H1 (cell line): ENCODE results near the gene DDN. TPM values are rescaled to one million over a fixed set of nuclear protein-coding genes. Genes with fewer than 3 reads are reported as not detected.

ENCODE experiments used
- CTCF ChIA-PET: fragments of 300-600 bp; sonication (Branson Sonifier 250); formaldehyde crosslinking; loops from one replicate; lab custom pipeline; 2021; ENCODE audit not compliant: partially characterized antibody; lab: Charles Lee
- POLR2A ChIA-PET: fragments of 300-600 bp; sonication (Branson Sonifier 250); formaldehyde crosslinking; loops from one replicate; lab custom pipeline; 2021; ENCODE audit warnings: inconsistent platforms; ENCODE audit not compliant: partially characterized antibody; lab: Charles Lee
- DNase-seq, 2 experiments: peaks; one replicate each; pipeline versions ENCODE4 v3.0.0 to v3.0.0-alpha.2; 2010 to 2022; ENCODE audit warnings: low spot score in 2 of 2, low read depth in 1 of 2, mixed read lengths in 1 of 2
- FAIRE-seq: peaks from 2 replicates; lab custom pipeline; 2011; peaks lifted over from hg19 to GRCh38; lab: Jason Lieb, UNC
- H2AFZ ChIP-seq: 2 replicates; pipeline ENCODE4 v1.8.1; 2012; ENCODE audit warnings: low read length, inconsistent platforms
- H2AK5ac ChIP-seq: 2 replicates; pipeline ENCODE4 v1.6.1; 2013; ENCODE audit warnings: low read depth, low read length
- H2BK120ac ChIP-seq: replicated peaks from 2 replicates; pipeline ENCODE3; 2013; ENCODE audit warnings: low read depth, low read length, inconsistent platforms
- H2BK12ac ChIP-seq: 2 replicates; pipeline ENCODE4 v1.6.1; 2013; ENCODE audit warnings: low read depth, low read length
- H2BK15ac ChIP-seq: 2 replicates; pipeline ENCODE4 v1.6.1; 2013; ENCODE audit warnings: low read length
- H2BK20ac ChIP-seq: 2 replicates; pipeline ENCODE4 v1.6.1; 2013; ENCODE audit warnings: low read length
- H2BK5ac ChIP-seq: 2 replicates; pipeline ENCODE4 v1.6.1; 2013; ENCODE audit warnings: low read depth, low read length
- H3K14ac ChIP-seq: 2 replicates; pipeline ENCODE4 v1.6.1; 2013; ENCODE audit warnings: inconsistent platforms; ENCODE audit not compliant: insufficient read length
- H3K18ac ChIP-seq: 2 replicates; pipeline ENCODE4 v1.6.1; 2013; ENCODE audit warnings: low read length; ENCODE audit errors: extremely low read depth
- H3K23ac ChIP-seq: 2 replicates; pipeline ENCODE4 v1.6.1; 2013; ENCODE audit warnings: inconsistent platforms; ENCODE audit not compliant: insufficient read length
- H3K23me2 ChIP-seq: 2 replicates; pipeline ENCODE4 v1.6.1; 2013; ENCODE audit warnings: low read depth, low read length
- H3K27ac ChIP-seq: 2 replicates; pipeline ENCODE4 v1.6.1; 2011; ENCODE audit warnings: low read depth, low read length, inconsistent platforms
- H3K27me3 ChIP-seq, 4 experiments: replicated peaks in 1 of 4; 1 replicate in 1 of 4; 2 replicates in 3 of 4; pipeline versions ENCODE4 v1.6.1 to v1.8.1; 2011 to 2013; ENCODE audit warnings: low read length in 3 of 4, mild to moderate bottlenecking in 3 of 4, inconsistent platforms in 2 of 4, mixed read lengths in 2 of 4, moderate library complexity in 1 of 4; ENCODE audit not compliant: control insufficient read depth in 3 of 4, insufficient read depth in 3 of 4; ENCODE audit errors: extremely low read depth in 1 of 4
- H3K36me3 ChIP-seq, 4 experiments: 2 replicates each; pipeline versions ENCODE4 v1.6.1 to v1.8.1; 2011 to 2013; ENCODE audit warnings: mild to moderate bottlenecking in 4 of 4, low read length in 3 of 4, moderate library complexity in 2 of 4, control low read depth in 1 of 4, inconsistent platforms in 1 of 4; ENCODE audit not compliant: insufficient read depth in 4 of 4, control insufficient read depth in 2 of 4
- H3K4ac ChIP-seq: replicated peaks from 2 replicates; pipeline ENCODE3; 2013; ENCODE audit warnings: low read length, low read depth, mixed read lengths, inconsistent platforms; ENCODE audit not compliant: insufficient read length
- H3K4me1 ChIP-seq, 4 experiments: replicated peaks in 1 of 4; 1 replicate in 1 of 4; 2 replicates in 3 of 4; pipeline versions ENCODE4 v1.6.1 to v1.8.1; 2011 to 2013; ENCODE audit warnings: low read length in 3 of 4, inconsistent platforms in 2 of 4, mixed read lengths in 1 of 4; ENCODE audit not compliant: insufficient read depth in 4 of 4, control insufficient read depth in 3 of 4
- H3K4me2 ChIP-seq, 2 experiments: 2 replicates each; pipeline versions ENCODE4 v1.6.1 to v1.8.1; 2011 to 2013; ENCODE audit warnings: low read depth in 2 of 2, low read length in 2 of 2, control low read depth in 1 of 2, inconsistent platforms in 1 of 2, mild to moderate bottlenecking in 1 of 2; ENCODE audit not compliant: insufficient read depth in 1 of 2
- H3K4me3 ChIP-seq, 4 experiments: fragments of 200-600, 300-600 bp in 1 of 4; sonication (generic), shearing (Covaris generic), sonication (Bioruptor Twin) in 1 of 4; 2 replicates each; pipeline versions ENCODE4 v1.5.1 to v1.8.1; 2011 to 2016; ENCODE audit warnings: low read length in 4 of 4, low read depth in 3 of 4, control low read depth in 2 of 4, inconsistent platforms in 2 of 4, mild to moderate bottlenecking in 2 of 4, mixed read lengths in 1 of 4, moderate library complexity in 1 of 4; ENCODE audit not compliant: insufficient read depth in 2 of 4; ENCODE audit errors: extremely low read depth in 1 of 4
- H3K56ac ChIP-seq: replicated peaks from 2 replicates; pipeline ENCODE3; 2013; ENCODE audit warnings: low read depth, mild to moderate bottlenecking, mixed read lengths, low read length, inconsistent platforms; ENCODE audit not compliant: insufficient read length
- H3K79me1 ChIP-seq: 2 replicates; pipeline ENCODE4 v1.6.1; 2013; ENCODE audit warnings: low read depth, low read length, control low read depth
- H3K79me2 ChIP-seq, 2 experiments: 2 replicates each; pipeline versions ENCODE4 v1.6.1 to v1.8.1; 2012 to 2013; ENCODE audit warnings: low read length in 2 of 2, mild to moderate bottlenecking in 2 of 2, inconsistent platforms in 1 of 2; ENCODE audit not compliant: insufficient read depth in 2 of 2, control insufficient read depth in 1 of 2
- H3K9ac ChIP-seq, 4 experiments: replicated peaks in 1 of 4; 1 replicate in 1 of 4; 2 replicates in 3 of 4; pipeline versions ENCODE4 v1.6.1 to v1.8.1; 2011 to 2013; ENCODE audit warnings: low read depth in 3 of 4, low read length in 3 of 4, control low read depth in 2 of 4, mild to moderate bottlenecking in 2 of 4, moderate library complexity in 2 of 4, inconsistent platforms in 1 of 4; ENCODE audit errors: extremely low read depth in 1 of 4
- H3K9me3 ChIP-seq, 2 experiments: 2 replicates each; pipeline versions ENCODE4 v1.6.1 to v1.8.1; 2012 to 2013; ENCODE audit warnings: mild to moderate bottlenecking in 2 of 2, moderate library complexity in 2 of 2, control low read depth in 1 of 2, inconsistent platforms in 1 of 2, low read depth in 1 of 2, low read length in 1 of 2, mixed read lengths in 1 of 2; ENCODE audit not compliant: insufficient read depth in 2 of 2
- H4K20me1 ChIP-seq, 2 experiments: replicated peaks in 1 of 2; 2 replicates each; pipeline versions ENCODE3 to v1.8.1; 2011 to 2013; ENCODE audit warnings: inconsistent platforms in 2 of 2, low read length in 2 of 2, mild to moderate bottlenecking in 1 of 2; ENCODE audit not compliant: insufficient read depth in 2 of 2, control insufficient read depth in 1 of 2
- H4K5ac ChIP-seq: 2 replicates; pipeline ENCODE4 v1.6.1; 2013; ENCODE audit warnings: low read length, low read depth, mixed read lengths, inconsistent platforms; ENCODE audit not compliant: insufficient read length
- H4K8ac ChIP-seq: 2 replicates; pipeline ENCODE4 v1.8.0; 2013; ENCODE audit warnings: mild to moderate bottlenecking, moderate library complexity, low read length, inconsistent platforms; ENCODE audit not compliant: insufficient read depth; ENCODE audit errors: extremely low read depth
- H4K91ac ChIP-seq: replicated peaks from 2 replicates; pipeline ENCODE3; 2013; ENCODE audit warnings: low read length, mixed read lengths, inconsistent platforms; ENCODE audit not compliant: insufficient read length
- GABPA ChIP-seq: IDR thresholded peaks from 2 replicates; pipeline ENCODE4 v1.6.1; 2011; ENCODE audit warnings: mild to moderate bottlenecking, low read length, moderate library complexity, borderline replicate concordance; ENCODE audit not compliant: insufficient read depth
- NRF1 ChIP-seq: IDR thresholded peaks from 2 replicates; pipeline ENCODE4 v1.6.1; 2011; ENCODE audit warnings: mild to moderate bottlenecking, low read depth, low read length, improper control_type of control experiment
- PHF8 ChIP-seq: fragments of 200-600 bp; sonication (generic); conservative IDR thresholded peaks from 2 replicates; pipeline ENCODE4 v1.7.1; 2012; ENCODE audit warnings: low read depth, mild to moderate bottlenecking, inconsistent platforms, low read length, moderate library complexity
- SAP30 ChIP-seq: fragments of 300-600 bp; sonication (generic); IDR thresholded peaks from 2 replicates; pipeline ENCODE4 v1.7.1; 2012; ENCODE audit warnings: low read length, moderate library complexity, mild to moderate bottlenecking, inconsistent platforms; ENCODE audit not compliant: insufficient read depth, insufficient replicate concordance
- ZNF274 ChIP-seq: IDR thresholded peaks from 2 replicates; pipeline ENCODE4 v1.7.0; 2012; ENCODE audit warnings: low read length, borderline replicate concordance; ENCODE audit errors: extremely low read depth
- WGBS, 2 experiments: shearing (Covaris generic) in 1 of 2; methylation state at CpG; one replicate each; pipeline versions ENCODE4 v1.1.6 to v1.1.7; 2013 to 2015; ENCODE audit warnings: low lambda C conversion rate in 2 of 2, mixed read lengths in 2 of 2, inconsistent platforms in 1 of 2, low coverage in 1 of 2, missing lambda C conversion rate in 1 of 2; ENCODE audit not compliant: insufficient replicate concordance in 2 of 2, insufficient coverage in 1 of 2, insufficient read length in 1 of 2; ENCODE audit errors: extremely low coverage in 1 of 2, missing lambda C conversion rate in 1 of 2; 5-methylcytosine and 5-hydroxymethylcytosine counted together
- polyA plus RNA-seq, 7 experiments: library from polyadenylated mRNA; depleted of rRNA in 3 of 7; stranded (reverse) in 5 of 7; unstranded in 2 of 7; fragments of >200 nt in 5 of 7; fragments of 200-250 nt in 2 of 7; gene quantifications; 1 replicate in 5 of 7; 2 replicates in 1 of 7; 4 replicates in 1 of 7; pipeline versions ENCODE4 v1.2.1 to v1.2.3, GENCODE V29; 2011 to 2013; ENCODE audit warnings: missing spikeins in 2 of 7, mixed read lengths in 2 of 7
- total RNA-seq: library from RNA; stranded (reverse); fragmentation: NEBNext Ultra II Directional; extraction: Animal tissue kit (Norgen Biotek cat#: 25700); gene quantifications from 2 replicates; pipeline ENCODE4 v1.2.1, GENCODE V29; 2021

DDN gene
- total and polyA plus RNA-seq, 2 of the 8 experiments (the other 6 are each of a cell fraction or from before 2014, with no cell fraction given): 0.14 to 0.30 TPM

DNA sequence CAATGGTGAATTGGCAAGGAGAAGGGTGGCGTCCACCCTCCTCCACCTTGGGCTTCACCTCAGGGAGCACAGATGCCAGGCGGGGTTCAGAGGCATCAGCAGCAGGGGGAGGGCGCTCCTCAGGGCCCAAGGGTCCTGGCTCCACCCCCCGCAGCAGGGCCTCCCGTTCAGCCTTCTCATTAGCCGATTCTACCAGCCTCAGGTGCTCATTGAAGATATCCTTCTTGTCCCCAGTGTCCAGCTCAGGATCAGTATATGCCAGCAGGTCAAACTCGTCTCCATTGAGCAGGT is 38.7 kb upstream of the DDN start:
- FAIRE-seq (no peak), DNase-seq (no peak)
- no peak overlapping the region for H2AFZ ChIP-seq
- no peak overlapping the region for H3K18ac ChIP-seq
- POLR2A ChIA-PET: interaction anchor here (0.7 to 22.2 kb wide), 8 partner anchors 3 to 94 kb away, joined by 3 to 339 read pairs (median 4); partner anchors contain the start of genes KMT2D and TUBA1B
- no peaks in the 10 kb centered on the region; the same call in none of the 2 replicates for H3K79me1 ChIP-seq
- peaks cover 7 to 22% of the 10 kb centered on the region in 2 experiments for H4K20me1 ChIP-seq
- H2BK15ac ChIP-seq: no peak overlapping the region
- H3K23ac ChIP-seq: no peak overlapping the region
- H3K14ac ChIP-seq: no peak overlapping the region
- H3K56ac ChIP-seq: no peak overlapping the region
- H3K27me3 ChIP-seq: no peaks in the 10 kb centered on the region
- no peak overlapping the region for H3K4me3 ChIP-seq
- no peaks in the 10 kb centered on the region for H3K79me2 ChIP-seq
- H2BK20ac ChIP-seq: no peak overlapping the region
- H4K8ac ChIP-seq: no peak overlapping the region
- CTCF ChIA-PET: interaction anchor here (0.5 to 12.2 kb wide), 6 partner anchors 9 to 323 kb away, joined by 3 to 126 read pairs (median 4); no protein-coding TSS in a partner anchor
- no peak overlapping the region for H3K4me2 ChIP-seq
- H4K91ac ChIP-seq: no peak overlapping the region
- H3K27ac ChIP-seq: no peak overlapping the region
- H3K4me1 ChIP-seq: no peaks in the 10 kb centered on the region
- H3K9ac ChIP-seq: no peak overlapping the region
- H4K5ac ChIP-seq: no peak overlapping the region
- TF ChIP-seq ZNF274: no peak
- no peak for TF ChIP-seq PHF8
- no peak for TF ChIP-seq NRF1
- no peak for TF ChIP-seq SAP30
- TF ChIP-seq GABPA: no peak
- H2BK120ac ChIP-seq: no peak overlapping the region
- no peaks in the 10 kb centered on the region for H3K23me2 ChIP-seq
- H3K9me3 ChIP-seq: no peaks in the 10 kb centered on the region
- WGBS, 2 experiments: 88% methylated on average over 7 of the region's 7 CpGs; no CpG with 5 or more reads in 1 of the 2 experiments
- H2AK5ac ChIP-seq: no peak overlapping the region
- peaks cover 53 to 89% (median 83%) of the 10 kb centered on the region in 4 experiments for H3K36me3 ChIP-seq
- no peak overlapping the region for H3K4ac ChIP-seq
- H2BK5ac ChIP-seq: no peak overlapping the region
- no peak overlapping the region for H2BK12ac ChIP-seq
